ENCODE data around the gene EPHB1.

Gene EPHB1

GRCh38 chr3:135097276-135097946 lies 302.4 kb downstream of the EPHB1 start:
- Histone ChIP-seq H2AK5ac (ENCODE audit: low read depth, low read length) (no peak overlapping the region), H2BK120ac (ENCODE audit: low read depth, low read length) (no peak overlapping the region), H3K27ac (replicated peaks; ENCODE audit: low read length) (no peak overlapping the region), H3K18ac (ENCODE audit: low read length) (no peak overlapping the region), H4K91ac (ENCODE audit: low read depth, low read length, poor library complexity) (no peak overlapping the region), H2BK5ac (ENCODE audit: low read length) (no peak overlapping the region), H3K23ac (ENCODE audit: low read depth, low read length, poor library complexity) (no peak overlapping the region), H2AFZ (ENCODE audit: low read length) (no peak overlapping the region), H3K27me3 (ENCODE audit: control insufficient read depth in 3 of 3, insufficient read depth in 3 of 3, low read depth in 1 of 3, low read length in 3 of 3) (no peaks in the 10 kb centered on the region), H4K8ac (ENCODE audit: low read depth, low read length) (no peak overlapping the region), H3K14ac (ENCODE audit: low read length) (no peak overlapping the region), H2BK15ac (ENCODE audit: low read length) (no peak overlapping the region), H3K4me1 (ENCODE audit: control insufficient read depth in 2 of 2, insufficient read depth in 1 of 2, low read depth in 1 of 2, low read length in 2 of 2) (peaks cover 0 to 3% of the 10 kb centered on the region in 2 donors), H3K9me3 (replicated peaks in 1 of 2; ENCODE audit: control insufficient read depth in 2 of 2, insufficient read depth in 1 of 2, low read depth in 1 of 2, low read length in 2 of 2) (no peaks in the 10 kb centered on the region), H2BK12ac (ENCODE audit: low read length) (no peak overlapping the region), H3K4me2 (ENCODE audit: insufficient read depth, low read length, poor library complexity, severe bottlenecking) (no peak overlapping the region), H3K79me1 (ENCODE audit: low read depth, low read length) (no peaks in the 10 kb centered on the region), H3K4ac (ENCODE audit: low read length) (no peak overlapping the region), H3K36me3 (replicated peaks in 1 of 2; ENCODE audit: control insufficient read depth in 2 of 2, insufficient read depth in 2 of 2, low read length in 2 of 2) (no peaks in the 10 kb centered on the region), H3K4me3 (ENCODE audit: low read length in 2 of 2) (no peak overlapping the region), H3K9ac (ENCODE audit: low read depth, low read length, poor library complexity) (no peak overlapping the region)
- no CpG with 5 or more reads among the region's 5 CpGs for WGBS, 2 donors (ENCODE audit: extremely low coverage in 2 of 2, insufficient read length in 2 of 2, insufficient replicate concordance in 1 of 2)
- no peak for DNase-seq (ENCODE audit: low spot score)

- H3K23ac ChIP-seq (ENCODE audit: low read depth, low read length, poor library complexity) = no peak overlapping the region
- H4K8ac ChIP-seq (ENCODE audit: low read depth, low read length) = no peak overlapping the region
- no CpG with 5 or more reads among the region's 5 CpGs for WGBS, 2 donors (ENCODE audit: extremely low coverage in 2 of 2, insufficient read length in 2 of 2, insufficient replicate concordance in 1 of 2)
- no peaks in the 10 kb centered on the region for H3K9me3 ChIP-seq (replicated peaks in 1 of 2; ENCODE audit: control insufficient read depth in 2 of 2, insufficient read depth in 1 of 2, low read depth in 1 of 2, low read length in 2 of 2)
- H2AK5ac ChIP-seq (ENCODE audit: low read depth, low read length) = no peak overlapping the region
- H3K18ac ChIP-seq (ENCODE audit: low read length) = no peak overlapping the region
- no peak overlapping the region for H3K4me2 ChIP-seq (ENCODE audit: insufficient read depth, low read length, poor library complexity, severe bottlenecking)
- H3K4ac ChIP-seq (ENCODE audit: low read length) = no peak overlapping the region
- no peak overlapping the region for H2BK12ac ChIP-seq (ENCODE audit: low read length)
- no peak overlapping the region for H2BK5ac ChIP-seq (ENCODE audit: low read length)
- no peaks in the 10 kb centered on the region for H3K36me3 ChIP-seq (replicated peaks in 1 of 2; ENCODE audit: control insufficient read depth in 2 of 2, insufficient read depth in 2 of 2, low read length in 2 of 2)
- H3K14ac ChIP-seq (ENCODE audit: low read length) = no peak overlapping the region
- no peak overlapping the region for H2BK15ac ChIP-seq (ENCODE audit: low read length)
- H3K4me1 ChIP-seq (ENCODE audit: control insufficient read depth in 2 of 2, insufficient read depth in 1 of 2, low read depth in 1 of 2, low read length in 2 of 2) = peaks cover 0 to 8% of the 10 kb centered on the region in 2 donors
- H2AFZ ChIP-seq (ENCODE audit: low read length) = no peak overlapping the region
- no peak overlapping the region for H3K27ac ChIP-seq (replicated peaks; ENCODE audit: low read length)
- H4K91ac ChIP-seq (ENCODE audit: low read depth, low read length, poor library complexity) = no peak overlapping the region
- no peak for DNase-seq (ENCODE audit: low spot score)
- no peaks in the 10 kb centered on the region for H3K27me3 ChIP-seq (ENCODE audit: control insufficient read depth in 3 of 3, insufficient read depth in 3 of 3, low read depth in 1 of 3, low read length in 3 of 3)
- H3K4me3 ChIP-seq (ENCODE audit: low read length in 2 of 2) = no peak overlapping the region
- no peak overlapping the region for H2BK120ac ChIP-seq (ENCODE audit: low read depth, low read length)
- no peak overlapping the region for H3K9ac ChIP-seq (ENCODE audit: low read depth, low read length, poor library complexity)
- H3K79me1 ChIP-seq (ENCODE audit: low read depth, low read length) = no peaks in the 10 kb centered on the region
Measured at GRCh38 chr3:135099734-135100355, 304.8 kb downstream of the EPHB1 start.

DNA sequence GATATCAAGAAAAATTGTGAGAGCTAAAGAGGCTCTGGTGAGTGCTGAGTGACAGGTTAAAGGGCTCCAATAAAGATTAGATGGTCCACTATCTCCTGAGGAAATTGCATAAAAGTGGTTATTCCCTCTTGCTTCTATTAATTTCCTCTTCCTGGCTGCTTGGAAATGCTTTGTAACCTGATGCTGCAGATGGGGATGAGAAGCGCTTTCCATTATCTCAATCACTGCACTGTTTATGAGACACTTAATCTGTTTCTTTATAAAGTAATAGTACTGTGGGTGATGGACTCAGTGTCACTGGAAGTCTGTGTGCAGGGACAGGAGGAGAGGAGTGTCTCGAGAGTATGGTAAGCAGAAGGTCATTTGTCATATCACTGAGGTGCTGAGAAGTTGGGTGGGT lies 305.3 kb downstream of the EPHB1 start:
- Histone ChIP-seq H2BK120ac (ENCODE audit: low read depth, low read length) (no peak overlapping the region), H3K4me3 (ENCODE audit: low read length in 2 of 2) (no peak overlapping the region), H2BK5ac (ENCODE audit: low read length) (no peak overlapping the region), H2AFZ (ENCODE audit: low read length) (no peak overlapping the region), H3K9ac (ENCODE audit: low read depth, low read length, poor library complexity) (no peak overlapping the region), H4K8ac (ENCODE audit: low read depth, low read length) (no peak overlapping the region), H3K36me3 (replicated peaks in 1 of 2; ENCODE audit: control insufficient read depth in 2 of 2, insufficient read depth in 2 of 2, low read length in 2 of 2) (no peaks in the 10 kb centered on the region), H3K14ac (ENCODE audit: low read length) (no peak overlapping the region), H3K18ac (ENCODE audit: low read length) (no peak overlapping the region), H2BK15ac (ENCODE audit: low read length) (no peak overlapping the region), H4K91ac (ENCODE audit: low read depth, low read length, poor library complexity) (no peak overlapping the region), H2BK12ac (ENCODE audit: low read length) (no peak overlapping the region), H3K4me2 (ENCODE audit: insufficient read depth, low read length, poor library complexity, severe bottlenecking) (no peak overlapping the region), H3K4ac (ENCODE audit: low read length) (no peak overlapping the region), H3K23ac (ENCODE audit: low read depth, low read length, poor library complexity) (no peak overlapping the region), H3K79me1 (ENCODE audit: low read depth, low read length) (no peaks in the 10 kb centered on the region), H2AK5ac (ENCODE audit: low read depth, low read length) (no peak overlapping the region), H3K27me3 (ENCODE audit: control insufficient read depth in 3 of 3, insufficient read depth in 3 of 3, low read depth in 1 of 3, low read length in 3 of 3) (no peaks in the 10 kb centered on the region), H3K4me1 (ENCODE audit: control insufficient read depth in 2 of 2, insufficient read depth in 1 of 2, low read depth in 1 of 2, low read length in 2 of 2) (peaks cover 0 to 8% of the 10 kb centered on the region in 2 donors), H3K9me3 (replicated peaks in 1 of 2; ENCODE audit: control insufficient read depth in 2 of 2, insufficient read depth in 1 of 2, low read depth in 1 of 2, low read length in 2 of 2) (no peaks in the 10 kb centered on the region), H3K27ac (replicated peaks; ENCODE audit: low read length) (no peak overlapping the region)
- DNase-seq (ENCODE audit: low spot score) = no peak
- WGBS, 2 donors (ENCODE audit: extremely low coverage in 2 of 2, insufficient read length in 2 of 2, insufficient replicate concordance in 1 of 2) = no CpG with 5 or more reads among the region's 2 CpGs

DNA sequence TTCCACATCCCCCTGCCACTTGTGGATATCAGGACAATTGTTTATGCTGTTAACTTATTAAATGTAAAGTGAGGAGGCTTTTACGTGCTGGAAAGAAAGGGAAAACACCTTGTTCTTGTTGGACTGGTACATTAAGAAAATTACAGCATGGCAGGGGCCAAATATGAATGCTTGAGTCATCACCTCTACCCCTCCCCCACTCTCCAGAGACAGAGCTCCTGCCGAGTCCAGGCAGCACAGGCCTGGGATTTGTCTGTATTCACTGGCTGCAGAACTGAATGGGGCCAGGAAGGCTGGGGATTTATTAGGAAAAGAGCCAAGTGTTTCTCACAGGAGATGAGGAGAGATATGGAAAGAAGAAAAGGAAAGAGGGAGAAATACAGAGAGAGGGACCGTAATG lies 308.9 kb downstream of the EPHB1 start:
- no peaks in the 10 kb centered on the region for H3K36me3 ChIP-seq (replicated peaks in 1 of 2; ENCODE audit: control insufficient read depth in 2 of 2, insufficient read depth in 2 of 2, low read length in 2 of 2)
- H2BK5ac ChIP-seq (ENCODE audit: low read length) = no peak overlapping the region
- H3K18ac ChIP-seq (ENCODE audit: low read length) = no peak overlapping the region
- no peak overlapping the region for H2AFZ ChIP-seq (ENCODE audit: low read length)
- no peaks in the 10 kb centered on the region for H3K27me3 ChIP-seq (ENCODE audit: control insufficient read depth in 3 of 3, insufficient read depth in 3 of 3, low read depth in 1 of 3, low read length in 3 of 3)
- no peak for DNase-seq (ENCODE audit: low spot score)
- no peak overlapping the region for H2BK15ac ChIP-seq (ENCODE audit: low read length)
- no peak overlapping the region for H2BK12ac ChIP-seq (ENCODE audit: low read length)
- H3K4me3 ChIP-seq (ENCODE audit: low read length in 2 of 2) = no peak overlapping the region
- no peak overlapping the region for H2BK120ac ChIP-seq (ENCODE audit: low read depth, low read length)
- H3K27ac ChIP-seq (replicated peaks; ENCODE audit: low read length) = no peak overlapping the region
- no peak overlapping the region for H3K23ac ChIP-seq (ENCODE audit: low read depth, low read length, poor library complexity)
- no peaks in the 10 kb centered on the region for H3K9me3 ChIP-seq (replicated peaks in 1 of 2; ENCODE audit: control insufficient read depth in 2 of 2, insufficient read depth in 1 of 2, low read depth in 1 of 2, low read length in 2 of 2)
- no peak overlapping the region for H3K4ac ChIP-seq (ENCODE audit: low read length)
- no peak overlapping the region for H4K91ac ChIP-seq (ENCODE audit: low read depth, low read length, poor library complexity)
- no peak overlapping the region for H3K9ac ChIP-seq (ENCODE audit: low read depth, low read length, poor library complexity)
- H2AK5ac ChIP-seq (ENCODE audit: low read depth, low read length) = no peak overlapping the region
- H3K14ac ChIP-seq (ENCODE audit: low read length) = no peak overlapping the region
- no CpG with 5 or more reads among the region's 3 CpGs for WGBS, 2 donors (ENCODE audit: extremely low coverage in 2 of 2, insufficient read length in 2 of 2, insufficient replicate concordance in 1 of 2)
- peaks cover 0 to 8% of the 10 kb centered on the region in 2 donors for H3K4me1 ChIP-seq (ENCODE audit: control insufficient read depth in 2 of 2, insufficient read depth in 1 of 2, low read depth in 1 of 2, low read length in 2 of 2)
- no peaks in the 10 kb centered on the region for H3K79me1 ChIP-seq (ENCODE audit: low read depth, low read length)
- H4K8ac ChIP-seq (ENCODE audit: low read depth, low read length) = no peak overlapping the region
- no peak overlapping the region for H3K4me2 ChIP-seq (ENCODE audit: insufficient read depth, low read length, poor library complexity, severe bottlenecking)
